Neuronal stem cell (in vitro differentiated cells): ENCODE data around the gene SLC26A8.
"Not testable (repeated sequence)": the region's sequence is repeated elsewhere in the genome, so short reads cannot be mapped to it uniquely, and the experiment has no call there.

Experiments used
- DNase-seq: peaks from one replicate; pipeline ENCODE4 v3.0.0-alpha.2; 2013; ENCODE audit warnings: low spot score
- H2AFZ ChIP-seq: one replicate; pipeline ENCODE4 v1.6.1; 2013; ENCODE audit warnings: mild to moderate bottlenecking, low read length, inconsistent platforms
- H2AK5ac ChIP-seq: 2 replicates; pipeline ENCODE4 v1.6.1; 2013; ENCODE audit warnings: low read depth, mild to moderate bottlenecking, inconsistent platforms, low read length, moderate library complexity, mixed read lengths
- H2BK120ac ChIP-seq: 2 replicates; pipeline ENCODE4 v1.6.1; 2013; ENCODE audit warnings: low read depth, mild to moderate bottlenecking, inconsistent platforms, low read length, moderate library complexity, mixed read lengths
- H2BK12ac ChIP-seq: one replicate; pipeline ENCODE4 v1.6.1; 2013; ENCODE audit warnings: low read length, inconsistent platforms
- H2BK15ac ChIP-seq: 2 replicates; pipeline ENCODE4 v1.6.1; 2013; ENCODE audit warnings: mild to moderate bottlenecking, low read length, inconsistent platforms, mixed read lengths
- H2BK5ac ChIP-seq: one replicate; pipeline ENCODE4 v1.6.1; 2013; ENCODE audit warnings: inconsistent platforms, mild to moderate bottlenecking, low read length, moderate library complexity
- H3K14ac ChIP-seq: one replicate; pipeline ENCODE4 v1.6.1; 2013; ENCODE audit warnings: low read length, inconsistent platforms
- H3K18ac ChIP-seq: 2 replicates; pipeline ENCODE4 v1.6.1; 2013; ENCODE audit warnings: low read length, inconsistent platforms
- H3K23ac ChIP-seq: 2 replicates; pipeline ENCODE4 v1.6.1; 2013; ENCODE audit warnings: low read depth, mild to moderate bottlenecking, mixed read lengths, low read length, inconsistent platforms; ENCODE audit not compliant: poor library complexity
- H3K27ac ChIP-seq: replicated peaks from 3 replicates; pipeline ENCODE4 v1.5.1; 2013; ENCODE audit warnings: low read length, inconsistent platforms
- H3K27me3 ChIP-seq, 3 experiments: 2 replicates each; pipeline ENCODE4 v1.6.1; 2013; ENCODE audit warnings: low read length in 3 of 3, mild to moderate bottlenecking in 2 of 3, inconsistent platforms in 1 of 3, low read depth in 1 of 3, mixed read lengths in 1 of 3, moderate library complexity in 1 of 3; ENCODE audit not compliant: control insufficient read depth in 3 of 3, insufficient read depth in 3 of 3
- H3K36me3 ChIP-seq, 2 donors: replicated peaks in 1 of 2; 2 replicates each; pipeline ENCODE4 v1.6.1; 2013; ENCODE audit warnings: low read length in 2 of 2; ENCODE audit not compliant: control insufficient read depth in 2 of 2, insufficient read depth in 2 of 2
- H3K4ac ChIP-seq: 2 replicates; pipeline ENCODE4 v1.6.1; 2013; ENCODE audit warnings: inconsistent platforms, mild to moderate bottlenecking, low read length, moderate library complexity
- H3K4me1 ChIP-seq, 2 donors: 1 replicate in 1 of 2; 2 replicates in 1 of 2; pipeline ENCODE4 v1.6.1; 2013; ENCODE audit warnings: low read length in 2 of 2, low read depth in 1 of 2; ENCODE audit not compliant: control insufficient read depth in 2 of 2, insufficient read depth in 1 of 2
- H3K4me2 ChIP-seq: one replicate; pipeline ENCODE4 v1.6.1; 2013; ENCODE audit warnings: mild to moderate bottlenecking, low read length, inconsistent platforms; ENCODE audit not compliant: insufficient read depth, poor library complexity, severe bottlenecking
- H3K4me3 ChIP-seq, 2 donors: 2 replicates each; pipeline ENCODE4 v1.5.1; 2013; ENCODE audit warnings: low read length in 2 of 2, mild to moderate bottlenecking in 2 of 2, inconsistent platforms in 1 of 2, moderate library complexity in 1 of 2
- H3K79me1 ChIP-seq: one replicate; pipeline ENCODE4 v1.6.1; 2013; ENCODE audit warnings: low read depth, mild to moderate bottlenecking, inconsistent platforms, low read length, moderate library complexity
- H3K9ac ChIP-seq: one replicate; pipeline ENCODE4 v1.6.1; 2013; ENCODE audit warnings: mild to moderate bottlenecking, low read depth, low read length, inconsistent platforms; ENCODE audit not compliant: poor library complexity
- H3K9me3 ChIP-seq, 2 donors: replicated peaks in 1 of 2; 2 replicates each; pipeline versions ENCODE3 to v1.6.1; 2013; ENCODE audit warnings: low read length in 2 of 2, mild to moderate bottlenecking in 2 of 2, inconsistent platforms in 1 of 2, low read depth in 1 of 2, mixed read lengths in 1 of 2, moderate library complexity in 1 of 2; ENCODE audit not compliant: control insufficient read depth in 2 of 2, insufficient read depth in 1 of 2
- H4K8ac ChIP-seq: one replicate; pipeline ENCODE4 v1.6.1; 2013; ENCODE audit warnings: low read depth, mild to moderate bottlenecking, inconsistent platforms, low read length, moderate library complexity
- H4K91ac ChIP-seq: one replicate; pipeline ENCODE4 v1.6.1; 2013; ENCODE audit warnings: low read length, low read depth, mild to moderate bottlenecking, inconsistent platforms; ENCODE audit not compliant: poor library complexity
- WGBS, 2 donors: extraction: QIAGEN DNeasy Blood & Tissue Kit; methylation state at CpG; one replicate each; pipeline ENCODE4 v1.1.7; 2013; ENCODE audit warnings: missing lambda C conversion rate in 2 of 2, mixed read lengths in 1 of 2; ENCODE audit not compliant: insufficient read length in 2 of 2, insufficient replicate concordance in 1 of 2; ENCODE audit errors: extremely low coverage in 2 of 2; 5-methylcytosine and 5-hydroxymethylcytosine counted together

The SLC26A8 gene

DNA sequence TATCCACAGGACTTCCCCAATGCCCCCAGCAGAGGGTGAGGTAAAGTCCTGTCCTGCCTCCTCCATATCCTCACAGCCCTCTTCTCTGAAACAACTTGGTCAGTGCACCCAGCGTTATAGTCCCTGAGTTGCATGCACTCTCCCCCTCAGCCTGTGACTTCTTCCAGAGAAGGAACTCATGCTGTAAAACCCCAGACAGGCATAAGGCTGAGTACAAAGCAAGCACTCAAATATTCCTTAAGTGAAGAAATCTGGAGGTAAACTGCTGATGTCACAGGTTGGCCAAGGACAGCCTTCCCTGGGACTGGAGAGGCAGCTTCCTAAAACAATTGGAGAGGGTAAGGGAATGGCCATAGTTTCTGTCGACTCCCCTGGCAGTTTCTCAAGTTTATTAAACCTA, 90.6 kb downstream of the SLC26A8 start:
- H3K79me1 ChIP-seq = no peaks in the 10 kb centered on the region
- no peak overlapping the region for H3K14ac ChIP-seq
- H2BK15ac ChIP-seq = no peak overlapping the region
- H3K4me3 ChIP-seq = no peak overlapping the region
- H3K9ac ChIP-seq = no peak overlapping the region
- H2BK120ac ChIP-seq = no peak overlapping the region
- no peak overlapping the region for H3K4me2 ChIP-seq
- H3K18ac ChIP-seq = no peak overlapping the region
- peak overlapping the region; percentile 34 for H2AK5ac ChIP-seq
- DNase-seq = no peak
- peaks cover 0 to 2% of the 10 kb centered on the region in 2 donors for H3K4me1 ChIP-seq
- peaks cover 0 to 12% (median 0%) of the 10 kb centered on the region in 3 experiments for H3K27me3 ChIP-seq
- H4K91ac ChIP-seq = no peak overlapping the region
- H3K9me3 ChIP-seq = no peaks in the 10 kb centered on the region
- WGBS, 2 donors = no CpG with 5 or more reads among the region's 2 CpGs
- no peak overlapping the region for H2BK12ac ChIP-seq
- H3K36me3 ChIP-seq = no peaks in the 10 kb centered on the region
- no peak overlapping the region for H3K27ac ChIP-seq
- no peak overlapping the region for H4K8ac ChIP-seq
- no peak overlapping the region for H2BK5ac ChIP-seq
- no peak overlapping the region for H3K4ac ChIP-seq
- H3K23ac ChIP-seq = no peak overlapping the region
- H2AFZ ChIP-seq = no peak overlapping the region

DNA sequence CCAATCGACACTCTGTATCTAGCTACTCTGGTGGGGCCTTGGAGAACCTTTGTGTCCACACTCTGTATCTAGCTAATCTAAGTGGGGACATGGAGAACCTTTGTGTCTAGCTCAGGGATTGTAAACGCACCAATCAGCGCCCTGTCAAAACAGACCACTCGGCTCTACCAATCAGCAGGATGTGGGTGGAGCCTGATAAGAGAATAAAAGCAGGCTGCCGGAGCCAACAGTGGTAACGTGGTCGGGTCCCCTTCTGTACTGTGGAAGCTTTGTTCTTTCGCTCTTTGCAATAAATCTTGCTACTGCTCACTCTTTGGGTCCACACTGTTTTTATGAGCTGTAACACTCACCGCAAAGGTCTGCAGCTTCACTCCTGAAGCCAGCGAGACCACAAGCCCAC, 92.6 kb downstream of the SLC26A8 start:
- H2BK15ac ChIP-seq, DNase-seq, H3K9ac ChIP-seq, H3K18ac ChIP-seq, H3K36me3 ChIP-seq, H2AFZ ChIP-seq, H3K4me3 ChIP-seq, H3K23ac ChIP-seq, H3K9me3 ChIP-seq, H3K79me1 ChIP-seq, H2BK12ac ChIP-seq, H2BK5ac ChIP-seq, H4K8ac ChIP-seq, H2BK120ac ChIP-seq, H2AK5ac ChIP-seq, H3K27ac ChIP-seq, H3K14ac ChIP-seq, H3K4ac ChIP-seq, H3K4me1 ChIP-seq, H3K4me2 ChIP-seq, H4K91ac ChIP-seq: not testable (repeated sequence)
- no CpG with 5 or more reads among the region's 10 CpGs for whole genome bisulfite sequencing, 2 donors
- H3K27me3 ChIP-seq = peaks cover 0 to 12% (median 0%) of the 10 kb centered on the region in 3 experiments

GRCh38 chr6:35931120-35931561, 93.3 kb downstream of the SLC26A8 start:
- Histone ChIP-seq H2AK5ac (peak overlapping the region; percentile 52), H2BK5ac (no peak overlapping the region)
- no CpG with 5 or more reads among the region's 30 CpGs for WGBS, 2 donors

DNA sequence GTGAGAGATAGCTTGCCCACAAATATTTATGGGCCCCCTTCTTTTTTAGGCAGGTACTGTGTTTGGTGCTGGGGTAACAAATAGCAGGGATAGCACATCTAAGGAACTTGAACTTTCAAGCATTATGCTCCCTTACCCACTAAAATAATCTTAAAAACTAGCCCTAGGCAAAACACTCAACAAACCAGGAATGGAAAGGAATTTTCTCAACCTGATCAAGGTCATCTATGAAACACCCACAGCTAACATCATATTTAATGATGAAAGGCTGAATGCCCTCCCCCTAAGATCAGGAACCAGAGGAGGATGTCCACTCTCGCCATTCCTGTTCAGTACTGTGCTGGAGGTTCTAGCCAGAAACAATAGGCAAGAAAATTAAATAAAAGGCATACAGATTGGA, 94.8 kb downstream of the SLC26A8 start:
- no peaks in the 10 kb centered on the region for H3K79me1 ChIP-seq

More at GRCh38 chr6:35931120-35931561, 93.3 kb downstream of the SLC26A8 start:
- no peaks in the 10 kb centered on the region for H3K79me1 ChIP-seq
- peak overlapping the region; percentile 55 for H2BK15ac ChIP-seq
- H3K4me1 ChIP-seq = peaks cover 0 to 2% of the 10 kb centered on the region in 2 donors
- no peak overlapping the region for H3K27ac ChIP-seq
- peak overlapping the region in 1 of 2 donors; percentile 67 for H3K4me3 ChIP-seq
- H2BK120ac ChIP-seq = no peak overlapping the region
- no peaks in the 10 kb centered on the region for H3K36me3 ChIP-seq
- H4K91ac ChIP-seq = no peak overlapping the region
- DNase-seq = peak; percentile 30
- peak overlapping the region; percentile 52 for H3K4me2 ChIP-seq
- H3K18ac ChIP-seq = peak overlapping the region; percentile 90
- H2AFZ ChIP-seq = peak overlapping the region; percentile 62
- peak overlapping the region; percentile 90 for H2BK12ac ChIP-seq
- peak overlapping the region; percentile 0 for H3K9ac ChIP-seq
- no peak overlapping the region for H3K23ac ChIP-seq
- H3K14ac ChIP-seq = no peak overlapping the region
- no peak overlapping the region for H4K8ac ChIP-seq
- H3K4ac ChIP-seq = no peak overlapping the region
- H3K27me3 ChIP-seq = peaks cover 0 to 12% (median 0%) of the 10 kb centered on the region in 3 experiments
- H3K9me3 ChIP-seq = no peaks in the 10 kb centered on the region

More for the DNA sequence above, 94.8 kb downstream of the SLC26A8 start:
- no peak overlapping the region for H2BK5ac ChIP-seq
- no peaks in the 10 kb centered on the region for H3K36me3 ChIP-seq
- no peak overlapping the region for H2BK15ac ChIP-seq
- H3K14ac ChIP-seq = no peak overlapping the region
- H2BK12ac ChIP-seq = no peak overlapping the region
- H3K23ac ChIP-seq = no peak overlapping the region
- no peak overlapping the region for H3K18ac ChIP-seq
- H2AFZ ChIP-seq = no peak overlapping the region
- no peak overlapping the region for H2BK120ac ChIP-seq
- no peak overlapping the region for H3K27ac ChIP-seq
- no peak overlapping the region for H3K4me3 ChIP-seq
- H3K4me1 ChIP-seq = peaks cover 0 to 5% of the 10 kb centered on the region in 2 donors
- WGBS, 2 donors = no CpG with 5 or more reads among the region's 1 CpG
- H4K8ac ChIP-seq = no peak overlapping the region
- H3K9ac ChIP-seq = no peak overlapping the region
- peaks cover 0 to 8% (median 0%) of the 10 kb centered on the region in 3 experiments for H3K27me3 ChIP-seq
- no peak overlapping the region for H3K4me2 ChIP-seq
- DNase-seq = no peak
- H4K91ac ChIP-seq = no peak overlapping the region
- no peak overlapping the region for H3K4ac ChIP-seq
- no peak overlapping the region for H2AK5ac ChIP-seq
- H3K9me3 ChIP-seq = no peaks in the 10 kb centered on the region
